ENCODE data around the gene DDC.

DDC gene

GRCh38 chr7:50507898-50508470 lies 57.2 kb downstream of the DDC start:
- ATAC-seq = peak; percentile 84
- TF ChIP-seq ZC3H10 (CRISPR knock-in tag; IDR thresholded peaks at IDR 0.05) = no peak
- no peak for TF ChIP-seq CREB5 (CRISPR knock-in tag; IDR thresholded peaks at IDR 0.05; ENCODE audit: low read depth)
- no peak for TF ChIP-seq ESRRG (CRISPR knock-in tag; IDR thresholded peaks at IDR 0.05)
- no peak for TF ChIP-seq BACH2 (CRISPR knock-in tag; IDR thresholded peaks at IDR 0.05; ENCODE audit: borderline replicate concordance)
- peak; percentile 94 for TF ChIP-seq TCF4 (CRISPR knock-in tag; IDR thresholded peaks at IDR 0.05; ENCODE audit: borderline replicate concordance)
- peak; percentile 94; the same call in 1 of the 2 replicates for TF ChIP-seq SNAI2 (CRISPR knock-in tag; IDR thresholded peaks at IDR 0.05)
- TF ChIP-seq POU6F1 (CRISPR knock-in tag; IDR thresholded peaks at IDR 0.05; ENCODE audit: borderline replicate concordance, low read depth) = no peak
- TF ChIP-seq ZFP3 (CRISPR knock-in tag; IDR thresholded peaks at IDR 0.05) = no peak
- peak; percentile 94 for TF ChIP-seq TSHZ2 (CRISPR knock-in tag; IDR thresholded peaks at IDR 0.05)
- no peak for TF ChIP-seq ISL1 (CRISPR knock-in tag; IDR thresholded peaks at IDR 0.05)
- no peak for TF ChIP-seq CSDC2 (CRISPR knock-in tag; IDR thresholded peaks at IDR 0.05)
- TF ChIP-seq ZNF70 (CRISPR knock-in tag; IDR thresholded peaks at IDR 0.05) = peak; percentile 21; the same call in 1 of the 2 replicates
- no peak for TF ChIP-seq CSRNP3 (CRISPR knock-in tag; IDR thresholded peaks at IDR 0.05)
- peak; percentile 40; the same call in 1 of the 2 replicates for TF ChIP-seq ZNF8 (CRISPR knock-in tag; IDR thresholded peaks at IDR 0.05)
- TF ChIP-seq PATZ1 (CRISPR knock-in tag; IDR thresholded peaks at IDR 0.05; ENCODE audit: borderline replicate concordance) = no peak
- TF ChIP-seq TOX (CRISPR knock-in tag; IDR thresholded peaks at IDR 0.05; ENCODE audit: borderline replicate concordance) = no peak
- no peak for TF ChIP-seq RARB (CRISPR knock-in tag; IDR thresholded peaks at IDR 0.05)
- no peak for TF ChIP-seq PPARA (CRISPR knock-in tag; IDR thresholded peaks at IDR 0.05; ENCODE audit: borderline replicate concordance)
- TF ChIP-seq OSR1 (CRISPR knock-in tag; IDR thresholded peaks at IDR 0.05) = no peak
- no peak for TF ChIP-seq ARNTL (CRISPR knock-in tag; IDR thresholded peaks at IDR 0.05; ENCODE audit: borderline replicate concordance, low read depth)
- no peak for TF ChIP-seq ZFP30 (CRISPR knock-in tag; IDR thresholded peaks at IDR 0.05)
- TF ChIP-seq GLIS3 (CRISPR knock-in tag; IDR thresholded peaks at IDR 0.05) = no peak
- no peak for TF ChIP-seq ZNF565 (CRISPR knock-in tag; conservative IDR thresholded peaks at IDR 0.05; ENCODE audit: low read depth)

- no peak for ATAC-seq
- no peak for TF ChIP-seq GLIS3 (CRISPR knock-in tag; IDR thresholded peaks at IDR 0.05)
- no peak for TF ChIP-seq RARB (CRISPR knock-in tag; IDR thresholded peaks at IDR 0.05)
- no peak for TF ChIP-seq SNAI2 (CRISPR knock-in tag; IDR thresholded peaks at IDR 0.05)
- TF ChIP-seq CREB5 (CRISPR knock-in tag; IDR thresholded peaks at IDR 0.05; ENCODE audit: low read depth) = no peak
- no peak for TF ChIP-seq BACH2 (CRISPR knock-in tag; IDR thresholded peaks at IDR 0.05; ENCODE audit: borderline replicate concordance)
- no peak for TF ChIP-seq POU6F1 (CRISPR knock-in tag; IDR thresholded peaks at IDR 0.05; ENCODE audit: borderline replicate concordance, low read depth)
- TF ChIP-seq ZNF70 (CRISPR knock-in tag; IDR thresholded peaks at IDR 0.05) = no peak
- no peak for TF ChIP-seq TSHZ2 (CRISPR knock-in tag; IDR thresholded peaks at IDR 0.05)
Observed at GRCh38 chr7:50505553-50506210, 59.5 kb downstream of the DDC start.
